ENCODE measurements around the gene YWHAE.
"Not testable (repeated sequence)": the region's sequence is repeated elsewhere in the genome, so short reads cannot be mapped to it uniquely, and the experiment has no call there.

The YWHAE gene

GRCh38 chr17:1414001-1414574 is 14.1 kb upstream of the YWHAE start:
- no peak for DNase-seq
- intact Hi-C loops (cut with DNase I): no loop called here

DNA sequence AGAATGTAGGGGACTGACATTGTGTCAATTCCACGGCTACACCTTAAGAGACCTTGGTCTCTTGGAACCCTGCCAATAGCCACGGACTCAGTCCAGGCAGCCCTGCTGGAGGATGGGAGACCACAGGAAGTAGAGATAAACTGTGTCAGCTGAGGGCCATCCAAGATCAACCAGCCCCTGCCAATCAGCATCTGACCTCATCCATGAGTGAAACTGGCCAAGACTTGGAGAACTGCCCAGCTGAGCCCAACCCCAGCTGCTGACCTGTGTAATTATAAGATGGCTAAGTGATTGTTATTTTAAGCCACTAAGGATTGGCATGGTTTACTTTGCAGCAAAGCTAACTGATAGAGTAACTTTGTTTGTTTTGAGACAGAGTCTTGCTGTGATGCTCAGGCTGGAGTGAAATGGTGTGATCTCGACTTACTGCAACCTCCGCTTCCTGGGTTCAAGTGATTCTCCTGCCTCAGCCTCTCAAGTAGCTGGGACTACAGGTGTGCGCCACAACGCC is 13.3 kb upstream of the YWHAE start:
- intact Hi-C loops (cut with DNase I): no loop called here
- peak in 9 of 42 donors; percentile 12 to 55 (median 23) for DNase-seq

DNA sequence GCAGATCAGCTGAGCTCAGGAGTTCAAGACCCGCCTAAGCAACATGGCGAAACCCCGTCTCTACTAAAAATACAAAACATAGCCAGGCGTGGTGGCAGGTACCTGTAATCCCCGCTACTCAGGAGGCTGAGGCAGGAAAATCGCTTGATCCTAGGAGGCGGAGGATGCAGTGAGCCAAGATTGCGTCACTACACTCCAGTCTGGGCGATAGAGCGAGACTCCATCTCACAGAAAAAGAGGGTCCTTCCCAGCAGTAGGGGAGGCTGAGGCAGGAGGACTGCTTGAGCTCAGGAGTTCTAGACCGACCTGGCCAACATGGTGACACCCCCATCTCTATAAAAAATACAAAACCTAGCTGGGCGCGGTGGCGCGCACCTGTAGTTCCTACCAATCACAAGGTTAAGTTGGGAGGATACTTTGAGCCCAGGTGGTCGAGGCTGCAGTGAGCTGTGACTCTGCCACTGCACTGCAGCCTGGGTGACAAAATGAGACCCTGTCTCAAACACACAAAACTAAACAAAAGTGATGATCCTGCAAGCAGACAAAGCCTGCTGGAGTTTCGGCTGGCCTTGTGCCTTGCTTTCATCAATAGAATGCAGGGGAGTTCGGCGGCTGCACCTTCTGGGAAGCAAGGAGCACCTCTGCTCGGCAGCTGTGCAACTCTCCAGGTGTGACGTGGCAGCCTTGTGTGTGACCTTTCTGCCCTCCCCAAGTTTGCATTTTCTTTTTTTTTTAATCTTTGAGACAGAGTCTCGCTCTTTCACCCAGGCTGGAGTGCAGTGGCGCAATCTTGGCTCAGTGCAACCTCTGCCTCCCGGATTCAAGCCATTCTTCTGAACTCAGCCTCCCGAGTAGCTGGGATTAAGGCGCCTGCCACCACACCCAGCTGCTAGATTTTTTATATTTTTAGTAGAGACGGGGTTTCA is 12.4 kb upstream of the YWHAE start:
- no peak for DNase-seq
- intact Hi-C loops (cut with DNase I): no loop called here

- no peak for DNase-seq
- intact Hi-C loops (cut with DNase I): no loop called here
These were observed 2.2 kb upstream of the YWHAE start for GRCh38 chr17:1402262-1402586.

DNA sequence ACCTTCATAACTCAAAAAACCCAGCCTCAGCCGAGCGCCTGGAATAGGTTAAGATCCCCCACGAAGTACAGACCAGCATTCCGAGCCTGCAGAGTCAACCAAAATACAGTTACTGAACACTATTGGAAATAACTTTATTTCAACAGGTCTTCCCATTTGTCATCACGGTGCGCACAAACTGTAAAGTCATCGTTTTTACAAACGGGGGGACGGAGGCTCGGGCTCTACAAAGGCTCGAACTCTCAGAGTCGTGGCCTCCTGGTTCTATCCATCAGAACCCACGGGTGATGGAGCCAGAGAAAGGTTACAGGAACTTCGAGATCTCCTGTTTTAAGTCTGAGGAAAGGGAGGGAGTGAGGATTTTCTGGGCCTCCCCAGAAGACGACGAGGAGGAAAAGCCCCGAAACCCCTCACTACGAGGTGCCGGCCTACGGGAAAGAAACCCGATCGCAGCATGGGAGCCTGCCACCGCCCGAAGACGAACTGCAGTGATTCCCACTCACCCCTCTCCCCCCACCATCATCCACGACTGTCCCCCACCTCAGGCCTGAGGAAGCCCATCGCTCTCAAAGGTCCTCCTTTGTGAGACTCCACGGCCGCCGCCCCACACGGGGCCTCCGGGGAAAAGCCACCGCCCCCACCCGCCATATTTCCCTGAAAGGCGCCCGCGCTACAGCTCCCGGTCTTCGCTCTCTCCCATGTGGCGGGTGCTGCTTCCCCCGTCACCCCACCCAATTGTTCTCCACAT is 917 bp downstream of the YWHAE start:
- intact Hi-C loops (cut with DNase I): loop anchor here (10.0 kb wide), 1 partner anchor 56 kb away; the partner anchor contains the start of gene CRK
- DNase-seq: peak in 17 of 42 donors; percentile 9 to 80 (median 58)

GRCh38 chr17:1398028-1398427 is 2.0 kb downstream of the YWHAE start:
- intact Hi-C loops (cut with DNase I): loop anchor here (10.0 kb wide), 1 partner anchor 57 kb away; the partner anchor contains the start of gene CRK
- no peak for DNase-seq

- intact Hi-C loops (cut with DNase I): loop anchor here (10.0 kb wide), 1 partner anchor 59 kb away; the partner anchor contains the start of gene CRK
- not testable (repeated sequence) for DNase-seq
These were observed 4.0 kb downstream of the YWHAE start for GRCh38 chr17:1395876-1396665.

- intact Hi-C loops (cut with DNase I): loop anchor here (10.0 kb wide), 1 partner anchor 63 kb away; the partner anchor contains the start of gene CRK
- no peak for DNase-seq
These were observed 8.4 kb downstream of the YWHAE start for GRCh38 chr17:1391577-1391976.

DNA sequence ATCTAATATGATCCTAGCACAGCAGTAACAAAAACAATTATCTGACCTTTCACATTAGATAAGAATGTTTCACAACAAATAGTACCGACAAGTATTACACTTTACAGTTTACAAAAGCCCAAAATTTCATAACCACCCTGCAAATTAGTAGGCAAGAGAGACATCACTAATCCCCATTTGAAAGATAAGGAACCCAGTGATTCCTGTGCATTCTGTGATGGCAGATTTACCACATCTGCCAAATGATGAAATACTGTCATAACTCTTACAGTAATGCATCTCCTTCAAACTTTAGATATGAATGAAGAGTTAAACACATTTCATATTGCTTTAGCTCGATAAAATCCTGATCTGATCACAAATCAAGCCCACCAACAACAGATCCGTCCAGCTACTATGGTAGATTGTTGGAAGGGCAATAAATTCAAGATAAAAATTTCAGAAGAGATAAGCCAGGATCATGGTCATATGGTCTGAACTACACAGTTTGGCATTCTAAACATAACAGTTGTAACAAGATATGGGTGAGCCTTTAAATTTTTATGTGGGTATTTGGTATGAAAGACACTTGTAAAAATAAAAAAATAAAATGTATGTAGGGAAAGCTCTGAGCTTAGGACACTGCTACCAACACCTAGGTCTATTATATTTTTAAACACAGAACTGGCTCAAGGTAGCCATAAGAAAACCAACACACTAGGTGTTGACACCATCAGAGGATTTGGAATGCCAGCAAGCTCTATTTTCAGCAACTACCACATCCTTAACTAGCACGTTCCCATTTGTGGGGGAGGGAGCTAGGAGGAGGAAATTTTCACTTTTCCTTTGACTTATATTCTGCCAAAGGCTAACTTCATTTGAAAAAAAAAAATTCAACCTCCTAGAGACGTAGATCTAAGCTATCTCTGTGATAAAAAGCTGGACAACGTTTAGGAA is 9.3 kb downstream of the YWHAE start:
- intact Hi-C loops (cut with DNase I): loop anchor here (10.0 kb wide), 1 partner anchor 64 kb away; the partner anchor contains the start of gene CRK
- DNase-seq: peak in 2 of 42 donors; percentile 38 to 49

DNA sequence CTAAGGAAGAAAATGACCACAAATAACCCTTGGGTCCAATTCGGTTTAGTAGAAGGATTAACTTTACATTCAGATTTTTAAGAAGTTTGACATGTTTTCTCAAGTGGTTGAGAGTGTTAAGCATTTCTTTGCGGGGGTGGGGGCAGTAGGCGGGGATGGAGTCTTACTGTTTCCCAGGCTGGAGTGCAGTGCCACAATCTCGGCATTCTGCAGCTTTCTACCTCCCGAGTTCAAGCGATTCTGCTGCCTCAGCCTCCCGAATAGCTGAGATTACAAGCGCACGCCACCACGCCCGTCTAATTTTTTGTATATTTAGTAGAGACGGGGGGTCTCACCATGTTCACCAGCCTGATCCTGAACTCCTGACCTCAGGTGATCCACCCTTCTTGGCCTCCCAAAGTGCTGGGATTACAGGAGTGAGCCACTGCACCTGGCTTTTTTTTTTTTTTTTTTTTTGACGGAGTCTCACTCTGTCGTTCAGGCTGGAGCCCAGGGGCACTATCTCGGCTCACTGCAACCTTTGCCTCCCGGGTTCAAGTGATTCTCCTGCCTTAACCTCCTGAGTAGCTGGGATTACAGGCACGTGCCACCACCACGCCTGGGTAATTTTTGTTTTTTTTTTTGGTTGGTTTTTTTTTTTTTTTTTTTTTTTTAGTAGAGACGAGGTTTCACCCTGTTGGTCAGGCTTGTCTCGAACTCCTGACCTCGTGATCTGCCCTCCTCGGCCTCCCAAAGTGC is 12.4 kb downstream of the YWHAE start:
- peak in 5 of 42 donors; percentile 17 to 43 (median 19) for DNase-seq
- intact Hi-C loops (cut with DNase I): not testable (repeated sequence)

GRCh38 chr17:1386675-1387190 is 13.3 kb downstream of the YWHAE start:
- intact Hi-C loops (cut with DNase I); DNase-seq: not testable (repeated sequence)

DNA sequence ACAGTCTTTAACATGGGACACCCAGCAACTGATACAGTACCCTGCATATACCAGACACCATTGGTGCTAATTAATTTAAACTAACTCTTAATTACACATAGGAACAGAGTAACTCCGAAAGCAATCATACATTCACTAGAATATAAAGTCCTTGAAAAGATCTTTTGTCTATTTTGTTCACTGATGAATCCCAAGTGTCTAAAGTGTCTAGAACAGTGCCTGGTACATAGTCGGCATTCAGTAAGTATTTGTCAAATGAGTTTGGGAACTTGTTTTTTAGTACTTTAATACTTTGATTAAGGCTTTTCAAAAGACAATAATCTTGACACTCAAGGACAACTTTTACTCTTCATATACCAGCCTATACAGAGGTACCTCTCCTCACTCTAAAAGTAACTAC is 13.8 kb downstream of the YWHAE start:
- no peak for DNase-seq
- intact Hi-C loops (cut with DNase I): no loop called here

- intact Hi-C loops (cut with DNase I): no loop called here
- no peak for DNase-seq
These were observed 14.2 kb downstream of the YWHAE start for GRCh38 chr17:1385861-1386260.

DNA sequence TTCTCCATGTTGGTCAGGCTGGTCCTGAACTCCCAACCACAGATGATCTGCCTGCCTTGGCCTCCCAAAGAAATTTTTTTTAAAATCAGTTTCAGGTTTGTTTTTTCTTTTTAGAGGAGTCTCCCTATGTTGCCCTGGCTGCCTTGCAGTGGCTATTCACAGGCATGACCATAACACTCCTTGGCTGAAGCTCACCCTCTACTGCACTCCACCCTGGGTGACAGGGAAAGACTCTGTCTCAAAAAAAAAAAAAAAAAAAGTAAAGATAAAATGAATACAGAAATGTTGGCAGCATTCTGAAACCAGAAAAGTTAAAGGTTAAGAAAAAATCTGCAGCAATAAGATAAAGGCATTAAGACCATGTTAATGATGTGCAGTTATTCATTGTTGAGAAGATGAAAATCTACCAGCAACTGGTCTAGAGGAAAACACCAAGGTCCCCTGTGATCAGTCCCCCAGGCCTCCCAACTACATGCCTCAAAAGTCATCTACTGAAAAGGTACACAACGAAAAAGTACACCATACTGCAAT is 15.1 kb downstream of the YWHAE start:
- intact Hi-C loops (cut with DNase I): no loop called here
- peak in 1 of 42 donors; percentile 7 for DNase-seq

DNA sequence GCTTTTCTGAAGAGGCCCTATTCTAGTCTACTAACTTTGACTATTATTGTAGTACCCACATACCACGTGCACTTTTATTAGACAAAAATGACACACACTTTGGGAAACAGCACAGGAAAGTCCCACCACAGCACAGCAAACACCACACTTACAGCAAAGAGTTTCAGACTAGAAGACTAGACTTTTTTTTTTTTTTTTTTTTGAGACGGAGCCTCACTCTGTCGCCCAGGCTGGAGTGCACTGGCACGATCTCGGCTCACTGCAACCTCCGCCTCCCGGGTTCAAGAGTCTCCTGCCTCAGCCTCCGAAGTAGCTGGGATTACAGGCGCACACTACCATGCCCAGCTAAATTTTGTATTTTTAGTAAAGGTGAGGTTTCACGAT is 20.1 kb downstream of the YWHAE start:
- DNase-seq: no peak
- intact Hi-C loops (cut with DNase I): no loop called here

- intact Hi-C loops (cut with DNase I): no loop called here
- peak in 3 of 42 donors; percentile 11 to 26 (median 14) for DNase-seq
These were observed 20.7 kb downstream of the YWHAE start for GRCh38 chr17:1379208-1379929.

Measured in head of caudate nucleus (tissue), 42 donors.